GM18909 (cell line): ENCODE results near the gene UGCG.

ENCODE experiments used
- ATAC-seq: cut with Tn5 transposase; IDR thresholded peaks from one replicate; pipeline ENCODE4 v1.9.1; 2021; ENCODE audit warnings: mild to moderate bottlenecking; ENCODE audit not compliant: unreplicated experiment, poor library complexity

Gene UGCG

DNA sequence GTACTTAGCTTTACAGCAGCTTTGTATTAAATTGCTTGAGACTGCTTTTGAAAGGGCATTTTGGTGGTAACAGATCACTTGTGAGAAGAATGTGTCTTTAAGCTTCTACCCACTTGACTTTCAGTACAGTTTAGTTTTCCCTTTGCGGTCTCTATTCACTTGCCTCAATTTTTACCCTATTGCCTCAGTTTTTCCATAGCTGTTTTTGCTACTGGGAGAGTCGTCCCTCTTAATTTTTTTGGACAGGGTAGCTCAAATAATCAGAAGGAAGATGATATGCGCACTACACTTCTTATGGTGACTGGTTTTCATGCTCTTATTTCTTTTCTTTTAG lies 18.8 kb downstream of the UGCG start:
- no peak for ATAC-seq

DNA sequence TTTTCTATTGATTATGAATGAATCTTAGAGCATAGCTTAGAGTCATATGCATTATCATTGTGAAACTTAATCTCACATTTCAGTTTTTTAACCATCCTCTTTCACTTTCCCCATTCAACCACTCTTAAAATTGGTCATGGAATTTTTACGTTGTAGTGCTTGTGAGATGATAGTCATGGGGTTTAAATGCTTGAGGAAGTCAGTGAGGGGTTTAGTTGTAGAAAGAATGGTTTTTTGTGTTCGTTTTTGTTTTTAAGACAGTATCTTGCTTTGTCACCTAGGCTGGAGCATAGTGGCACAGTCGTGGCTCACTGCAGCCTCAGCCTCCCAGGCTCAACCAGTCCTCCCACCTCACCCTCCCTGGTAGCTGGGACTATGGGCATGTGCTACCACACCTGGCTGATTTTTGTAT lies 19.6 kb downstream of the UGCG start:
- ATAC-seq: peak; percentile 63

DNA sequence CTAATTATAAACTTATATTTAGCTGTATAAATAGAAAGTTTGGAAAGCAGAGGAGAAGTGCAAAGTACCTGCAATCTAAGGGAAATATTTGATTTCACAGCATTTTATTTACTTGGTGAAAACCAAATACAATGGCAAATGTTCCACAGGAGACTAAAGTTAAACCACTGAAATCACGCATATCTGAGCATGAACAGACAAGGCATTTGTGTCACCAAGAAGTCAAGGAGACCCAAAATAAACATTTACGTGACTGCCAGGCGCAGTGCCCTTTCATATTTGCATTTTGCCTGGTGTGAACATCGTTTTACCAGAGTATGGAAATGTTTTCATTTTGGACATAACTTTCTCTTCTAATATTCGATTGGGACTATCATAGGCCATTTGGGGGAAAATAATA lies 20.6 kb downstream of the UGCG start:
- no peak for ATAC-seq

DNA sequence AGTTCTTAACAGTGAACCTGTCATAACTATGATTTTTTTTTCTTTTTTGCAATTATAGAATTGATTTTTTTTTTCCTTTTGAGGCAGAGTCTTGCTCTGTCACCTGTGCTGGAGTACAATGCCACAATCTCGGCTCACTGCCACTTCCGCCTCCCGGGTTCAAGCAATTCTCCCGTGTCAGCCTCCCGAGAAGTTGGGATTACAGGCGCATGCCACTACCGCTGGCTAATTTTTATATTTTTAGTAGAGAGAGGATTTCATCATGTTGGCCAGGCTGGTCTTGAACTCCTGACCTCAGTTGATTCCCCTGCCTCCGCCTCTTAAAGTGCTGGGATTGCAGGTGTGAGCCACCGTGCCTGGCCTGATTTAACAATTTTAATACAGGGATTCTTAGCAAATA lies 21.4 kb downstream of the UGCG start:
- ATAC-seq: no peak

DNA sequence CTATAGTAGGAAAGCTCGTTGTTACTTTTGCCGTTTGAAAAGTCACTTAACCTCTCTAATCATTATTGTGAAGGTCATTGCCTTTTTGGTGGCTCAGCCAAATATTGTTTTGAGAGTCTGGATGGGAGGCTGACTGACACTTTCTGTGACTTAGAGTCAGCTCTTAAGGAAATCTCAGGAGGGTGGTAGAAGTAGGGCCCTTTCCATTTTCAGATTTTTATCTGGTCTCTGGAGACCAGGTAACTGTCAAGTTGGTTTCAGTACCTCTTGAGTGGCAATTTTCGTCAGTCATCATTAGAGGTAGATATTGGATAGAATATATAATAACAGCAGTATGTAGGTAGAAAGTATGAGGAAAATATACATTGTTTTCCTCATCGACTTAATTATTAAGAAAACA lies 23.3 kb downstream of the UGCG start:
- ATAC-seq: no peak

DNA sequence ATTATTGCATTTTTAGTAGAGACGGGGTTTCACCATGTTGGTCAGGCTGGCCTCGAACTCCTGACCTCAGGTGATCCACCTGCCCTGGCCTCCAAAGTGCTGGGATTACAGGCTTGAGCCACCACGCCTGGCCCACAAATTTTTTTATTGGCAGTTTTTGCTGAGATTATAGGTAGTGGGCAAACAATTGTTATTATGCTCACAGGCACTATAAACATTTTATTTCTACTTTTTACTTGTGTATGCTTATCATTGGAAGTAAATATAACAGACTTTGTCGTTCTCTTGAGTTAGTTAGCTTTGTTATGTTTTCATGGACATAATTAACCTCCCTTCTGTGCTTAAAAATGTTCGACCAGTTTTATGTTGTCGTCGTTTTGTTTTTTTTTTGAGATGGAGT lies 23.9 kb downstream of the UGCG start:
- ATAC-seq: no peak

DNA sequence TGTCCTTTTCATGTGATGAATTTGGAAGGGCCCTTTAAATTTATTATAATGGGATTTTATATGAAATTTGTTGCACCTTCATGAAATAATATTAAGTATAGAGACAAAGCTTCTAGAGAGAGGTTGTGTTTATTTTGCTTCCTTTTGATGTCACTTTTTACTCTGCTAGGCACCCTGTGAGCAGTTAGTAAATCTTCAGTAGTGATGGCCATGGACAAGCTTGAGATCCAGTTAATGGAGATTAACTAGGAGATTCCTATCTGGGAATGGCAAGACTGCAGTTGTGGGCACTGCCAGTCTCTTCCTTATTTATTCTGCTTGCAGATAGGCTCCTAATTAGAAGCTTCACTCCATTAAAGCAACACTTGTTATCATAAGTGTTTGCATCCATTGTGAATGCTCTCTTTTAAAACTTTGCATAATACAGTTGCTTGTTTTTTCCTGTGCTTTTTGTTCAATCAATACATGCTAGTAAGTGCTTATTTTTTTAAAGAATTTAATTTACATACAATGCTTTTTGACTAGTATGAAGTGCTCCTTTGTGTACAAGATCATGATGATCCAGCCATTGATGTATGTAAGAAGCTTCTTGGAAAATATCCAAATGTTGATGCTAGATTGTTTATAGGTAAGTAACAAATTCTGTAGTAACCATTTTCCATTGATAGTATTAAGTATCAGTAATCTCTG lies 25.9 kb downstream of the UGCG start:
- no peak for ATAC-seq

DNA sequence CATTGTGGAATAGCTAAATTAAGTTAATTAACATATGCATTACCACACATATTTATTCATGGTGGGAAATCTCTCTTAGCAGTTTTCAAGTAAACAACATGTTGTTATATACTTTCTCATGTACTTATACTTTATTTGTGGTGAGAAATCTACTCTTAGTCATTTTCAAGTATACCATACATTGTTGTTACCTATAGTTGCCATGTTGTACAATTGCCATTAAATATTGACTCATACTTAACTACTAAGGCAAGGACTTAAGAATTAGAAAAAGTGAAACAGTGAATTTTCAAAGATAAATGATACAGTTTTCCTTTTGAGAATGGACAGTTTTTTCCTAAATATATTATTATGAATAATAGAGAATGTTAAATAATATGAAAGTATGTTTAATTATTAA lies 27.7 kb downstream of the UGCG start:
- no peak for ATAC-seq

DNA sequence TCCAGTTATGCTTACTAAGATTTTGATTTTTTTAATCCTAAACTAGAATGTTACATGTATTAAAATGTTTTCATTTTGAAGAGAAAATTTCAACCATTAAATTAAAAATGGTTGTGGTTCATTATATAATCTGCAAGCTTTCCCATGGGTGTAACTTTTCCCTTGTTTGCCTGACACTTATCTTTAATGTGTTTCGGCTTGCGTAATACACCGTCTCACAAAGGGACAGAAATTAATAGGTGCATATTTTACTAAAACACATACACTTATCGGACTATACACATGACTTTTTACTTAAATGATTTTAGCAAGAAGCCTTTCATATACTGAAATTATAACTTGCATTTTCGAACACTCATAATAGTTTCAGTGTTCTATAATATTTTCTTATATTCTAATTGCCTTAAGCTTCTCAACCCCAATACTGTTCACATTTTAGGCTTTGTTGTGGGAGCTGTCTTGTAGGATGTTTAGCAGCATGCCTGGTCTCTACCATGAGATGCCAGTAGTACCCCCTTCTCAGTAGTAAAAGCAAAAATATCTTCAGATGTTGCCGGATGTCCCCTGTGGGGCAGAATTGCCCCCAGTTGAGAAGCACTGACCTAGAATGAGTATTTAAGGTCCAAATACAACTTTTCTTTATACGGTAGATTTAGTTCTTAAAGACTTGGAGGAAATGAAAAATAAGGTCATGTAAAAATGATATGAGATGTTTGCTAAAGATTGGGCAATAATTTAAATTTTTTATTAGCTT lies 28.6 kb downstream of the UGCG start:
- ATAC-seq: no peak

DNA sequence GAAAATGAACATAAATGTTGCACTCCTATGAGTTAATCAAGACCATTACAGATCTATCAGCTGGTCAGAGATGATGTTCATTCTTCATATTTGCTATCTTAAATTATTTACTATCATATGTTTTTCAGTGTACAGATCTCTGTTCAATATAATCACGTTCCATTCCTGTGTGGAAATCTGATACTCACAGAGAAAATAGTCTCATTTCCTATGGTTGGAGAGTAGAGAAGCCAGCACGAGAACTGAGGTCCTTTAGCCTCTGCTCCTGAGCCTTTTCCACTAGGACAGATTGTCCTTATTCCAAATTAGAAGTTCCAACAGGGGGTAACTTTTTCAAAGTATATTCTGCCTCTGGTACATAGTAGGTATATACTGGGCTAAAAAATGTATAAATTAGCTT lies 29.2 kb downstream of the UGCG start:
- no peak for ATAC-seq

DNA sequence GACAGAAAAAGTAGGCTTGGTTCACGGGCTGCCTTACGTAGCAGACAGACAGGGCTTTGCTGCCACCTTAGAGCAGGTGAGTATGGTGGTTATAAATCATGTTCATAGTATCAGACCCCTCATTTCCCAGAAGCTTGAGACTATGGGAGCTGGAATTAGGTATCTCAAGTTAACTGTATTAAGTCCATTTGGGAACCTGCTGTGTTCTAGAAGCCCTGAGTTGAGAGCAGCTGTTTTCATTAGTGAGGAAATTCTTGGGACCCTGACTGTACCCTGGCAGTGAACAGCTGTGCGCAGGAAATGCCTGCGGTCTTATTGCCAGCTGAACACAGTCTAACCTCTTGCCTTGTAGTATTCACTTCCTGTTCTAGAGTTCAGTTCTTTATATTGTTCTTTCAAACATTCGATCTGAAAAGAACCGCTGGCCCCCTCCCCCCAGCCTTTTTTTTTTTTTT lies 29.8 kb downstream of the UGCG start:
- ATAC-seq: peak; percentile 99

DNA sequence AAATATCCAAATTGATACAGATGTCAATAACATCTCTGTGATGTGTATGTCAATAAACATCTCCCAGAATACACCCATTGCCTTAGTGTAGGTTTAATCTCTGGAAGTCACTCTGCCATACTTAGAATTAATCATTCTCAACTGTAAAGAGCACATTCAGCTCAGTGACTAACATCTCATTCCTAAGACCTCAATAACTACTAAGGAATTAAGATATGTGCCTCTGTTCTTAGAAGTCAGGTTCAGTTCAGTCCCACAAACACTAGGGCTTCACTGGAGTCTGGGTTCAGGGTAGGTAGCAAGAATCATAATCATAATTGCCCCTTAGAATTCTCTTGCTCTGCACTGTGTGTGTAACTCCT lies 31.7 kb downstream of the UGCG start:
- ATAC-seq: no peak

DNA sequence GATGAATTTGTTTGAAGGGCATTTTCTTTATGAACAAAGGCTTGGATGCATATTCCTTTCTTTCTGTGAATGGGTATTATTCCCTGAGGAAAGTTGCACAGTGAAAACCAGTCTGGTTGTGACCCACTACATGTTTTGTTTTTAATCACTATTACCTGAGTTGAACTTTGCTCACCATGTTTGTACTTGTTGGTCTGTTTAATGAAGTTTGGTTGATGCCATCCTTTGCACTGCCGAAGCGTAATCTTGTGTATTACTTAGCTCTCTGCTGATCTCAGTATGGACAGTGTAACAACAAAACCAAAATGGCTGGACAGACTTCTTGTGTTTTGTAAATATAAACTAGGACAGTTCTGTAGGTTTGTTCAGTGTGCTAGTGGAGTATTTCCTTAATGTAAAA lies 38.1 kb downstream of the UGCG start:
- ATAC-seq: no peak

DNA sequence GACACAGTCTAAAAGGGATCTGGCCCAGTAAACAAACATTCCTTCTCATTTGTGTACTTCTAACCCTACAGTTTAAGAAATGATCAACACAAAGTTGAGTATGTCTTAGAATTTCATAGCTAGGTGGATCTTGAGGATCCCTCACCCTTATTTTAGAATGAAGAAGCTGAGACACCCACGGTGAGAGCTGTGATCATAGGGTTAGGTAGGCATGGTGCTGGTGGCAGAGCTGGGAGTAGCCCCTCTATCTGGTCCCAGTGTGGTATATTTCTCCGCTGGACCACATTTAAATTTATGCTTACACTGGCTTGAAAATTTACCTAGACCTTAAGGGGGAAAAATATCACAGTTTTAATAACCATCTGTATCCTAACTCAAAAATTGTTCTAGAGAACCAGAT lies 39.8 kb downstream of the UGCG start:
- no peak for ATAC-seq

DNA sequence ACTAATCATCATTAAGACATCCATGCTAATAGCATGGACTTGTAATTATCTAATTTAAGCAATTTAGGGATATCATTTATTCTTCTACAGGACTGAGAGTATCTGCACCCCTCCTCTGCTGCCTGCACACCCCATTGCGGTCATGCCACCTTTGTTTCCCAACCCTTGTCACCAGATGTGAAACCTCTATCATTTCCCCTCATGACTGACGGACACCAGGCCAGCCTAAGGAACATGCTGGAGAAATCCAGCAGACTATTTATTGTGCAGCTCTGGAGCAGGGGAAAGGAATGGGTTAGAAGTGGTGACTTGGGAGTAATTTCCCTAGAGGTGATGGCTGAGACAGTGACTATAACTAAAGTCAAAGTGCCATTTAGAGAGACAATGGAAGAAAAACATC lies 40.7 kb downstream of the UGCG start:
- no peak for ATAC-seq

DNA sequence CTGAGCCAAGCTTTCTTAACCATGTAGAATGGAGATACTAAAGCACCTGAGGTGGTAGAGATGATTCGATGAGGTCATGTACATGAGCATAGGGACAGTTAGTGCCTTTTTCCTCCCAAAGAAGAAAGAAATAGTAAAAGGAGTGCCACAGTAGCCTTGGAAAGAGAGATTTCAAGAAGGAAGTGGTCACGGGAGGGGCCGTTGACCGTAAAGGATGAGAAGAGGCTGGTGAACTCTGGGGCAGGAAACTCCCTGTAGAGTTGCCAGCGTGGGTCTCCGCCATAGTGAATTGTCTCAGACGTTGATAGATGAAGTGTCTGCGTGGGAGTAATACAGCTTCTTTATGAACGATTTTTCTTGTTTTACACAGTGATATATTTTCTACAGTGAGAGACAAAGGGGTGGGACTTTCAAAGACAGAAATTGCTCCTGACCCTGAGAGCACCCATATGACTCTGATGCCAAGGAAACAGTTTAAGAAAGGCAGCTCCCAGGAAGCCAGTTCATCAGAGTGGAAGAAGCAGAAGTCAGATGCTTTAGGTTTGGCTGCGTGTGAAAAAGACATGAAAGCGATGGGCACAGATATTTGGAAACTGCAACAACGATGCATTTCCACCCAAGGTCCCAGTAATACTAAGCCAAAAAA lies 41.3 kb downstream of the UGCG start:
- peak; percentile 74 for ATAC-seq

DNA sequence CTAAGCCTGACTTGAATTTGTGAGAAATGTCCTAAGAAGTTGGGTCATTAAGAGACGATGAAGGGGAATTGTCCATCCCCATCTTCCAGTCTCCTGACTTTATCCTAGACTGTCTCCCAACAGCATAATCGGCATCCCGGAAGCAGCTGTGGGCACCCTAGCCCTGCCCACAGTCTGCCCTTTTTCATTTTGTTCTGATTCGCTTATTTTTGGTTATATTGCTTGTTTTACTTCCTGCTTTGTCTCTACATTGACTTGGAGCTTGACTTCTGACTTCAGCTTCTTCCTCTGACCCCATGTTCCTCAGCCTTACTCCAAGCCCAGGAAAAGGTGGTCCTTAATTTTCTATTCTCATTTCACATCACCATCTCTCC lies 41.8 kb downstream of the UGCG start:
- peak; percentile 14 for ATAC-seq

DNA sequence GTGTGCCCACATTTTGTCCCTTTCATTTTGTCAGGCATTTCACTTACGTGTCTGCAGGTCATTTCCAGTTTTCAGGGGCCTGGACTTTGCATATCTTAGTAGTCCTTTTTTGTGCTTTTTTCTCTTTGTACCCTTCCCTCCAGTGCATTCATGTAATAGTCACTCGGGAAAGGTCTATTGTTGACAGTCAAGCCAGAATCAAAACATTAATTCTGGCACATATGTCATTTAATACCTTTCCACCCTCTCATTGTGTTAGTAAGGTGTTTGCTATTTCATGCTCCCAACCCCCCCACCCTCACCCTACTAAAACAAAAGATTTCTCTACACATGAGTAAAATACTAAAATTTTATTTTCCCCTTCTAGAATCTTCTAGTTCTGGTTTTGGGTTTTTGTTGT lies 42.7 kb downstream of the UGCG start:
- ATAC-seq: no peak

DNA sequence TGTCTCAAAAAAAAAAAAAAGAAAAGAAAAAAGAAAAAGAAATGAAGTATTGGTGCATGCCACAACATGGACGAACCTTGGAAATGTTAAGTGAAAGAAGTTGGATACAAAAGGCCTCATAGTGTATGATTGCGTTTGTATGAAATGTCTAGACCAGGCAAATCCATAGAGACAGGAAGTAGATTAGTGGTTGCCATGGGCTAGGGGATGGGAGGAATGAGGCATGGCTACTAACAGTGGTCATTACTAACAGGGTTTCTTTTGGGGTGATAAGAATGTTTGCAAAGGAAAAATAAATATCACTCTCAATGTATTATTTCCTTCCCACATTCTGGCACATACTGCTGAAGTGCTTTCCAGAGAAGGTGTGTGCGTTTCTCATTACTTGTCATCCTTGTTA lies 44.1 kb downstream of the UGCG start:
- ATAC-seq: no peak

DNA sequence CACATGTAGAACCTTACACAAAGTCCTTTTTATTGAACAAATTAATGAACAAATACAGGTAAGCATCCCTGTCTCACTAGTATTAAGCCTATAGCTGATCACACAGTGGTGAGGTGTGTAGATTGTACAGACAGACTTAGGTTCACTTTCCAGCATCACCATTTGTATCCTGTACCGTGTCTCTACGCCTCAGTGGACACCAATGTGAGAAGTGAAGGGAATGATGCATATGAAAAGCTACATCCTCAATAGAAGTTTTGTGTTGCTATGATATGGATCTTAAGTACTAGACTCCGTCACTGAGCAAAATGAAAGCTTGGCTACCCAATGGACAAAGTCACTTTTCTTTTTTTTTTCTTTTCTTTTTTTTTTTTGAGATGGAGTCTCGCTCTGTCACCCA lies 46.6 kb downstream of the UGCG start:
- no peak for ATAC-seq

DNA sequence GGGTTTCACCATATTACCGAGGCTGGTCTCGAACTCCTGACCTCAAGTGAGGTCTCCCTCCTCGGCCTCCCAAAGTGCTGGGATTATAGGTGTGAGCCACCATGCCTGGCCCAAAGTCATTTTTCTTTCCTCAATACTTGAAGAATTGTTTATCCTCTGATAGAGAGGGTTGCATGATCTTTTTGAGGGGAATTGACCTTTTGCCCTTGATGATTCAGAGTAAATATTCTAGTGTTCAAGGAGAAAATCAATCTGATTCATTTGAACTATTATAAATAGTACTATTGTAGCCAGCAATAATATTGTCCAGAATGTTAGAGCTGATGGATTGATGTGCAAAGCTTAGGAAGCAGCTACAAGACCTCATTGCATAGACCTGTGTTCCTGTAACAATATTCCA lies 47.1 kb downstream of the UGCG start:
- no peak for ATAC-seq
